ENCODE data around the gene ZC3H8.
"Not testable (repeated sequence)": the region's sequence is repeated elsewhere in the genome, so short reads cannot be mapped to it uniquely, and the experiment has no call there.

- not testable (repeated sequence) for TF ChIP-seq MAX (IDR thresholded peaks at IDR 0.05; ENCODE audit: insufficient read depth, insufficient read length); POLR2A (IDR thresholded peaks at IDR 0.05; ENCODE audit: low read depth, low read length); EZH2 (IDR thresholded peaks at IDR 0.05; ENCODE audit: borderline replicate concordance, low read depth, low read length, severe bottlenecking); POLR2AphosphoS5 (IDR thresholded peaks at IDR 0.05; ENCODE audit: insufficient read depth, low read depth, low read length); GATA2 (IDR thresholded peaks at IDR 0.05; ENCODE audit: insufficient read depth, insufficient read length, low read depth, low read length); FOS (IDR thresholded peaks at IDR 0.05; ENCODE audit: borderline replicate concordance, insufficient read depth, low read length); MYC (IDR thresholded peaks at IDR 0.05; ENCODE audit: low read depth, low read length)
- TF ChIP-seq, protein P1, sequence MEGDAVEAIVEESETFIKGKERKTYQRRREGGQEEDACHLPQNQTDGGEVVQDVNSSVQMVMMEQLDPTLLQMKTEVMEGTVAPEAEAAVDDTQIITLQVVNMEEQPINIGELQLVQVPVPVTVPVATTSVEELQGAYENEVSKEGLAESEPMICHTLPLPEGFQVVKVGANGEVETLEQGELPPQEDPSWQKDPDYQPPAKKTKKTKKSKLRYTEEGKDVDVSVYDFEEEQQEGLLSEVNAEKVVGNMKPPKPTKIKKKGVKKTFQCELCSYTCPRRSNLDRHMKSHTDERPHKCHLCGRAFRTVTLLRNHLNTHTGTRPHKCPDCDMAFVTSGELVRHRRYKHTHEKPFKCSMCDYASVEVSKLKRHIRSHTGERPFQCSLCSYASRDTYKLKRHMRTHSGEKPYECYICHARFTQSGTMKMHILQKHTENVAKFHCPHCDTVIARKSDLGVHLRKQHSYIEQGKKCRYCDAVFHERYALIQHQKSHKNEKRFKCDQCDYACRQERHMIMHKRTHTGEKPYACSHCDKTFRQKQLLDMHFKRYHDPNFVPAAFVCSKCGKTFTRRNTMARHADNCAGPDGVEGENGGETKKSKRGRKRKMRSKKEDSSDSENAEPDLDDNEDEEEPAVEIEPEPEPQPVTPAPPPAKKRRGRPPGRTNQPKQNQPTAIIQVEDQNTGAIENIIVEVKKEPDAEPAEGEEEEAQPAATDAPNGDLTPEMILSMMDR (IDR thresholded peaks at IDR 0.05; ENCODE audit: extremely low read depth in 1 of 2, insufficient read depth in 1 of 2, low read depth in 1 of 2, low read length in 2 of 2), result not testable (repeated sequence)
These were observed 46.9 kb downstream of the ZC3H8 start for GRCh38 chr2:112207905-112208304.
